ENCODE results near the gene UBA7. TPM values are rescaled to one million over a fixed set of nuclear protein-coding genes. Genes with fewer than 3 reads are reported as not detected.

The UBA7 gene
- total RNA-seq, 1 experiment from 2014 or later: 1.2 TPM

DNA sequence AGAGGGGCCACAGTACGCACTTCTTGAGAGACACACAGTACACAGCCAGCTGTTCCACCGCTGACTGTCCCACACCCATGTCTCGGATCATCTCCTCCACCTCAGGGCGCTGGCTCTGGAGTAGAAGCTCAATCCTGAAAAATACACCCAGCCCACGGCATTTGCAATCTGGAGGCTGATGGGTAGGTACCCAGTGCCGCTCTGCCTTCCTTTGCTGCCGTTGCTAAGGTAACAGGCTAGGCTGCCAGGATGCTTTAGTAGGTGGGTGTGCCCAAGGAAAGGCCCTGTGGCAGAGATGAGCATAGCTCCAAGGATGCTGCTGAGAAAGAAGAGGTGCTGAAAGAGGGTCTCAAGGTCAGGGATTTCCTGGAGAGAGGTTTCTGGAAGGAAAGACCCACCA lies 28.1 kb upstream of the UBA7 start:
- Mint-ChIP-seq H3K27ac (no peak overlapping the region), H3K36me3 (peaks cover 45% of the 10 kb centered on the region), H3K9me3 (no peaks in the 10 kb centered on the region), H3K4me3 (no peak overlapping the region), H3K27me3 (ENCODE audit: low read depth) (no peaks in the 10 kb centered on the region), H3K4me1 (peaks cover 17% of the 10 kb centered on the region)
- ATAC-seq: no peak
- TF ChIP-seq, protein P1, sequence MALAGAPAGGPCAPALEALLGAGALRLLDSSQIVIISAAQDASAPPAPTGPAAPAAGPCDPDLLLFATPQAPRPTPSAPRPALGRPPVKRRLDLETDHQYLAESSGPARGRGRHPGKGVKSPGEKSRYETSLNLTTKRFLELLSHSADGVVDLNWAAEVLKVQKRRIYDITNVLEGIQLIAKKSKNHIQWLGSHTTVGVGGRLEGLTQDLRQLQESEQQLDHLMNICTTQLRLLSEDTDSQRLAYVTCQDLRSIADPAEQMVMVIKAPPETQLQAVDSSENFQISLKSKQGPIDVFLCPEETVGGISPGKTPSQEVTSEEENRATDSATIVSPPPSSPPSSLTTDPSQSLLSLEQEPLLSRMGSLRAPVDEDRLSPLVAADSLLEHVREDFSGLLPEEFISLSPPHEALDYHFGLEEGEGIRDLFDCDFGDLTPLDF (CRISPR knock-in tag; IDR thresholded peaks at IDR 0.05): no peak
- TF ChIP-seq, protein P2, sequence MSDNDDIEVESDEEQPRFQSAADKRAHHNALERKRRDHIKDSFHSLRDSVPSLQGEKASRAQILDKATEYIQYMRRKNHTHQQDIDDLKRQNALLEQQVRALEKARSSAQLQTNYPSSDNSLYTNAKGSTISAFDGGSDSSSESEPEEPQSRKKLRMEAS (CRISPR knock-in tag; IDR thresholded peaks at IDR 0.05): no peak
- TF ChIP-seq SOX15 (CRISPR knock-in tag; IDR thresholded peaks at IDR 0.05) (no peak), ZNF232 (CRISPR knock-in tag; IDR thresholded peaks at IDR 0.05) (no peak), HMGA2 (CRISPR knock-in tag; IDR thresholded peaks at IDR 0.05) (no peak), EMX1 (CRISPR knock-in tag; IDR thresholded peaks at IDR 0.05) (no peak), KAT7 (CRISPR knock-in tag; IDR thresholded peaks at IDR 0.05; ENCODE audit: borderline replicate concordance) (no peak), SMAD3 (CRISPR knock-in tag; IDR thresholded peaks at IDR 0.05; ENCODE audit: borderline replicate concordance) (no peak), FOXJ3 (CRISPR knock-in tag; IDR thresholded peaks at IDR 0.05; ENCODE audit: borderline replicate concordance) (no peak), TEAD4 (CRISPR knock-in tag; IDR thresholded peaks at IDR 0.05) (no peak), ZNF121 (CRISPR knock-in tag; IDR thresholded peaks at IDR 0.05) (no peak)
- TF ChIP-seq, protein P3, sequence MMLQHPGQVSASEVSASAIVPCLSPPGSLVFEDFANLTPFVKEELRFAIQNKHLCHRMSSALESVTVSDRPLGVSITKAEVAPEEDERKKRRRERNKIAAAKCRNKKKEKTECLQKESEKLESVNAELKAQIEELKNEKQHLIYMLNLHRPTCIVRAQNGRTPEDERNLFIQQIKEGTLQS (CRISPR knock-in tag; conservative IDR thresholded peaks at IDR 0.05): no peak
- TF ChIP-seq, protein P4, sequence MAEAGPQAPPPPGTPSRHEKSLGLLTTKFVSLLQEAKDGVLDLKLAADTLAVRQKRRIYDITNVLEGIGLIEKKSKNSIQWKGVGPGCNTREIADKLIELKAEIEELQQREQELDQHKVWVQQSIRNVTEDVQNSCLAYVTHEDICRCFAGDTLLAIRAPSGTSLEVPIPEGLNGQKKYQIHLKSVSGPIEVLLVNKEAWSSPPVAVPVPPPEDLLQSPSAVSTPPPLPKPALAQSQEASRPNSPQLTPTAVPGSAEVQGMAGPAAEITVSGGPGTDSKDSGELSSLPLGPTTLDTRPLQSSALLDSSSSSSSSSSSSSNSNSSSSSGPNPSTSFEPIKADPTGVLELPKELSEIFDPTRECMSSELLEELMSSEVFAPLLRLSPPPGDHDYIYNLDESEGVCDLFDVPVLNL (CRISPR knock-in tag; IDR thresholded peaks at IDR 0.05; ENCODE audit: borderline replicate concordance, low read depth): no peak
- TF ChIP-seq, protein P5, sequence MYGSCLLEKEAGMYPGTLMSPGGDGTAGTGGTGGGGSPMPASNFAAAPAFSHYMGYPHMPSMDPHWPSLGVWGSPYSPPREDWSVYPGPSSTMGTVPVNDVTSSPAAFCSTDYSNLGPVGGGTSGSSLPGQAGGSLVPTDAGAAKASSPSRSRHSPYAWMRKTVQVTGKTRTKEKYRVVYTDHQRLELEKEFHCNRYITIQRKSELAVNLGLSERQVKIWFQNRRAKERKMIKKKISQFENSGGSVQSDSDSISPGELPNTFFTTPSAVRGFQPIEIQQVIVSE (CRISPR knock-in tag; IDR thresholded peaks at IDR 0.05; ENCODE audit: borderline replicate concordance): no peak
- TF ChIP-seq, protein P6, sequence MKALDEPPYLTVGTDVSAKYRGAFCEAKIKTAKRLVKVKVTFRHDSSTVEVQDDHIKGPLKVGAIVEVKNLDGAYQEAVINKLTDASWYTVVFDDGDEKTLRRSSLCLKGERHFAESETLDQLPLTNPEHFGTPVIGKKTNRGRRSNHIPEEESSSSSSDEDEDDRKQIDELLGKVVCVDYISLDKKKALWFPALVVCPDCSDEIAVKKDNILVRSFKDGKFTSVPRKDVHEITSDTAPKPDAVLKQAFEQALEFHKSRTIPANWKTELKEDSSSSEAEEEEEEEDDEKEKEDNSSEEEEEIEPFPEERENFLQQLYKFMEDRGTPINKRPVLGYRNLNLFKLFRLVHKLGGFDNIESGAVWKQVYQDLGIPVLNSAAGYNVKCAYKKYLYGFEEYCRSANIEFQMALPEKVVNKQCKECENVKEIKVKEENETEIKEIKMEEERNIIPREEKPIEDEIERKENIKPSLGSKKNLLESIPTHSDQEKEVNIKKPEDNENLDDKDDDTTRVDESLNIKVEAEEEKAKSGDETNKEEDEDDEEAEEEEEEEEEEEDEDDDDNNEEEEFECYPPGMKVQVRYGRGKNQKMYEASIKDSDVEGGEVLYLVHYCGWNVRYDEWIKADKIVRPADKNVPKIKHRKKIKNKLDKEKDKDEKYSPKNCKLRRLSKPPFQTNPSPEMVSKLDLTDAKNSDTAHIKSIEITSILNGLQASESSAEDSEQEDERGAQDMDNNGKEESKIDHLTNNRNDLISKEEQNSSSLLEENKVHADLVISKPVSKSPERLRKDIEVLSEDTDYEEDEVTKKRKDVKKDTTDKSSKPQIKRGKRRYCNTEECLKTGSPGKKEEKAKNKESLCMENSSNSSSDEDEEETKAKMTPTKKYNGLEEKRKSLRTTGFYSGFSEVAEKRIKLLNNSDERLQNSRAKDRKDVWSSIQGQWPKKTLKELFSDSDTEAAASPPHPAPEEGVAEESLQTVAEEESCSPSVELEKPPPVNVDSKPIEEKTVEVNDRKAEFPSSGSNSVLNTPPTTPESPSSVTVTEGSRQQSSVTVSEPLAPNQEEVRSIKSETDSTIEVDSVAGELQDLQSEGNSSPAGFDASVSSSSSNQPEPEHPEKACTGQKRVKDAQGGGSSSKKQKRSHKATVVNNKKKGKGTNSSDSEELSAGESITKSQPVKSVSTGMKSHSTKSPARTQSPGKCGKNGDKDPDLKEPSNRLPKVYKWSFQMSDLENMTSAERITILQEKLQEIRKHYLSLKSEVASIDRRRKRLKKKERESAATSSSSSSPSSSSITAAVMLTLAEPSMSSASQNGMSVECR (CRISPR knock-in tag; IDR thresholded peaks at IDR 0.05; ENCODE audit: borderline replicate concordance): no peak
- TF ChIP-seq, protein P7, sequence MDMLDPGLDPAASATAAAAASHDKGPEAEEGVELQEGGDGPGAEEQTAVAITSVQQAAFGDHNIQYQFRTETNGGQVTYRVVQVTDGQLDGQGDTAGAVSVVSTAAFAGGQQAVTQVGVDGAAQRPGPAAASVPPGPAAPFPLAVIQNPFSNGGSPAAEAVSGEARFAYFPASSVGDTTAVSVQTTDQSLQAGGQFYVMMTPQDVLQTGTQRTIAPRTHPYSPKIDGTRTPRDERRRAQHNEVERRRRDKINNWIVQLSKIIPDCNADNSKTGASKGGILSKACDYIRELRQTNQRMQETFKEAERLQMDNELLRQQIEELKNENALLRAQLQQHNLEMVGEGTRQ (CRISPR knock-in tag; IDR thresholded peaks at IDR 0.05): no peak
- DNase-seq (ENCODE audit: low spot score): no peak
- CTCF ChIA-PET: interaction anchor here (0.6 to 7.3 kb wide), 24 partner anchors 8 to 140 kb away, joined by 3 to 207 read pairs (median 4); partner anchors contain the start of genes AMIGO3, CAMKV, INKA1 and MON1A
- POLR2A ChIA-PET: no interaction called here
